Measurements from ENCODE around the gene MBTPS2.
"Not testable (repeated sequence)": the region's sequence is repeated elsewhere in the genome, so short reads cannot be mapped to it uniquely, and the experiment has no call there.

Gene MBTPS2

GRCh38 chrX:21856504-21856903 lies 17.1 kb downstream of the MBTPS2 start:
- DNase-seq (ENCODE audit: low read depth), result no peak

DNA sequence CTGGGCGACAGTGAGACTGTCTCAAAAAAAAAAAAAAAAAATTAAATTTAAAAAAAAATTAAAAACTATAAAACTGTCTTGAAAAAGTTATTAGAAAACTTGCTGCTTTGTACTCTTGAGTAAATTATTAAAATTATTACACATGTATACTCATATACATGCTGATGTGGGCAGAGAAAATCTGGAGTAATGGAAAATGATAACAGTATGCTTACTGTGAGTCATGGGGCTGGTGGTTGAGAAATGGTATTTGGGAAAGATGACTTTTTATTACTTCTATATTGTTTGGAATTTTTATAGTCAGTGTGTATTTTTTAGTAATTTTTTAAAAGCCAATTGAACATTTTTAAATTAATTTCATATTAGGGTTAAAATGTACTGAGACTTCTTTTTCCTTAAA lies 23.8 kb downstream of the MBTPS2 start:
- DNase-seq (ENCODE audit: low read depth), result no peak

DNA sequence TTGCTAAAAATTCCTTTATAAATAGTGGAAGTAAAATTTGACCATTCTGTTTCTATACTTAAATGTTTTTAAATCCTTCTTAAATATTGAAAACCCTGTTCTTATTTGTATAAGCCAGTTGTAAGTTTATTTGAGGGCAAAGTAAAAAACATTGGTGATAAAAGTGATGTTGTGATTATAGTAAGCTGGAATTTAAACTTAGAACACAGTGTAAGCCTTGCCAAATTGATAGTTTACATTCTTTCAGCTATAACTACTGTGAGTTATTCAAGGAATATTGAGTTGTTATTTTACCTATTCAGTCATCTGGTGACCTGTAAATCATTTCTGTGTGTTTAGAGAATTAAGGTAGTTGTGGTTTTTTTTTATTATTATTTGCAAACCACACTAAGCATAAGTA lies 26.0 kb downstream of the MBTPS2 start:
- DNase-seq (ENCODE audit: low read depth), result no peak

DNA sequence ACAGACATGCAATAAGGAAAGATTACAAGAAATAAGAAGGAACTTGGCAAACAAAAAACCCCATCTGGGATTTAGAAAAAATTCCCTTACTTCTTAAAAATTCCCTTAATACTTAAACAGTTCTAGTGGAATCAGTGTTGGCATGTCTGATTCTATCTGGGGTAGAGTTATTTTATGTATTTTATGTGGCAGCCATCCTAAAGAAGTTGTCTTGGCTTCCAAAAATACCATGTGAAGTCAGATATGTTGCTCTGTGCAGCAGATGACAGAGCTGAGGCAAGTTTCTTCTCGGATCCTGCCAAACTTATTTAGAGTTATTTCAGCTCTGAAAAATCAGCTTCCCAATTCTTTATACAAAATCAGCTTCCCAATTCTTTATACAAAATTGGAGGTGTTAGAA lies 31.1 kb downstream of the MBTPS2 start:
- no peak for DNase-seq (ENCODE audit: low read depth)

DNA sequence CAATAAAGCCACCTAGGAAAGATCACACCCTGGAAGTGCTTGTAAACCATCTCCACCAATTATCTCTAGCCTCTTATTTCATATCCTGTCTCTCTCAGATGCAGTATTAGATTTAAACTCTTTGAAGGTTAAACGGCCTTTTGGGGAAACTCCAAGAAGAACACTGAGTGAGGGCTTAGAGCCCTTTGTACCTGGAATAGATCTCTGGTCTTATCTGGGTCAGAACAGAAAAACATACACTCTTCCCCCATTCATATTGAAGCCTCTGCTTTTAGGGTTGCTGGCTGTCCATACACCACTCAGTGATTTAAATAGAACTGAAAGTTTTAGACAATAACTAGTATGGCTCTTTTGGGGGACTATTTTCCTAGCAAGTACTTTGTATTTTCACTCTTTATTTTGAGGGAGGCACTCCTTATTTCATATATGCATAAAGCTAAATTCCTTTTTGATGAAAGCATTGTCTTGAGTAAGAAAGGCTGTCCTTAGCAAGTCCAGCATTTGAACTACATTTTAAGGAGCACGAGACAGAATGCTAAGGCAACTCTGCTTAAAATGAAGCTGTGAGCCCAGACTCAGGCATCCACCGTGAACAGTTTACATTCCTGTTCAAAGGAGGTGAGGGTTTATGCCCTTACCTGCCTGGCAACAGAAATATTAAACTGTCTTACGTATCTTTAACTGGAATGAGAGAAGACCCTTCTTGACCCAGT lies 33.8 kb downstream of the MBTPS2 start:
- DNase-seq (ENCODE audit: low read depth), result no peak

DNA sequence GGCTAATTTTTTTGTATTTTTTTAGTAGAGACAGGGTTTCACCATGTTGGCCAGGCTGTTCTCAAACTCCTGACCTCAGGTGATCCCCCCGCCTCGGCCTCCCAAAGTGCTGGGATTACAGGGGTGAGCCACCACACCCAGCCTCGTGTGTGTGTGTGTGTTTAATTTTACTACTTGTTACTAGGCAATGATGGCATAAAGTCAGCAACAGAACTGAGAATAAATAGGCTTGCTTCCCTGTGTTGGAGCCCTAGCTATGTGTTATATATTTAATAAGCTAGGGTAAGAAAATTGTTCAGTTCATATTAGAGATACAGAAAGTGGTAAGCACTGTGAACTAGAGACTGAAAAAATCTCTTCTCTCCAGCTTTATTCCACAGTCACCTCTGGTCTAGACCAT lies 34.8 kb downstream of the MBTPS2 start:
- DNase-seq (ENCODE audit: low read depth), result not testable (repeated sequence)

DNA sequence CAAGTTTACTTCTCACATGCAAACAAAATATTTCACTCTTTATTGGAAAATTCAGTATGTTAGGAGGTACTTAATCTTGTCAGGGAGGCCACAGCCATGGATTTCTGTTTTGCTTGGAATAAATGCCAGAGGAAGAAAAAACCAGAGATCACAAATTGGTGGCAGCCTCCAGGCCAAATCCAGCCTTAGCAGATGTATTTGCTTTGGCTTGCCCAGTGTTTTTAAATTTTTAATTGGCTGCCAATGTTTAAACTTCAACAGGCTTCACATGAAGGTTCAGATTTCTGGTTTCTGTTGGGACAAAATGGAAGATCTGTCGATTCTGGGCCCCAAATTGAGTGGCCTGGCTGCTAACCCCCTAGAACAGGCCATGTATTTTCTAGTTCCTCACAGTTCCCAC lies 35.6 kb downstream of the MBTPS2 start:
- no peak for DNase-seq (ENCODE audit: low read depth)

GRCh38 chrX:21881881-21882574 lies 42.6 kb downstream of the MBTPS2 start:
- no peak for DNase-seq (ENCODE audit: low read depth)

GRCh38 chrX:21883258-21883657 lies 43.8 kb downstream of the MBTPS2 start:
- no peak for DNase-seq (ENCODE audit: low read depth)

- DNase-seq (ENCODE audit: low read depth), result no peak
Measured at GRCh38 chrX:21885568-21885967, 46.2 kb downstream of the MBTPS2 start.

GRCh38 chrX:21905313-21905712 lies 65.9 kb downstream of the MBTPS2 start:
- DNase-seq (ENCODE audit: low read depth), result no peak

- no peak for DNase-seq (ENCODE audit: low read depth)
Measured at GRCh38 chrX:21905953-21906352, 66.5 kb downstream of the MBTPS2 start.

DNA sequence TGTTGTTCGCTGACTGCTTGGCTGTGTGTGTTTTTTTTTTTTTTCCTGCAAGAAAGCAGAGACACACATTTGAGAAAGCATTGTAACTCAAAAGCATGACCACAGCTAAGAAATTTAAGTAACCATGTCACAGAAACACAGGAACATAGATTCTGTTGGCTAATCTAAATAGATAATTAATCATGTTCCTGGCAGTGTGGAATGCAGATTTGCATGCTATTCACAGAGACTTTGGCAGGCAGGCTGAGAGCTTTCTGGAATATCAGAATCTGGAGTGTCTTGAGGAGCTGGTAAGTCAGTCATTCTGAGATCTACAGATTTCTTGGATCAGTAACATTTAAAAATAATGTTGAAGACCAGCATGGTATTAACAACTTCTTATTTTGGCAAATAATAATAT lies 67.8 kb downstream of the MBTPS2 start:
- no peak for DNase-seq (ENCODE audit: low read depth)

DNA sequence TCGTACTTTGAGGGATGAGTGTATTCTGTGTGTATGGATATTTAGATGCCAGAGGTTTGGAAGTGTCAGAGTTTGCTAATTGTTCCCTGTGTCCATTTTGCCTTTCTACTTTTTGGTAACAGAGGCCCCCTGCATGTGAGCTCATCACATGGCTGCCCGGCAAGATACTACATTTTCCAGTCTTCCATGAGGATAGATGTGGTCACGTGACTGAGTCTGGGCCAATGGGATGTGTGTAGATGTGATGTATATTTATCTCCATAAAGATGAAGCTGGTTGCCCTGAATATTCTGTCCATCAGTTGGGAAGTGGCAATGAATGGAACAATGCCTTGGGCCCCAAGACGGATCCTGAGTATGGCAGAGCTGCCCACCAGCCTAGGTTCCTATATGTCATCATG lies 72.1 kb downstream of the MBTPS2 start:
- DNase-seq (ENCODE audit: low read depth), result no peak

DNA sequence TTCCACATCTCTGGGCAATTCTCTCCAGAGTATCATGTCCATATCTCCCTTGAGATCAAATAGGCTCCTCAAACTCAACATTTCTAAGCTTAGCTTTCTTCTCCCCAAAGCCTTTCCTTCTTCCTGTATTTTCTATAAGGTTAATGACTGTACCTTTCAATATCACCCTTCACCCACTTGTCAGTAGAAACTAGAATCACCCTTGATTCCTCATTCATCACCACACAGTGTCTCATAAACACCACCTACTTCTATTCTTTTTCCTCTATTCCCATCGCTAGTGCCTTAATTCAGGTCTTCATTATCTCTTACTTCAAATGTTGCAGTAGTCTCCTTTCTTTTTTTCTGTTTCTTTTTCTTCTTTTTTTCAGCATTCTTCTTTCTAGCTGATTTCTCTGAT lies 72.8 kb downstream of the MBTPS2 start:
- no peak for DNase-seq (ENCODE audit: low read depth)

GRCh38 chrX:21912989-21913388 lies 73.6 kb downstream of the MBTPS2 start:
- no peak for DNase-seq (ENCODE audit: low read depth)

- DNase-seq (ENCODE audit: low read depth), result no peak
Measured at GRCh38 chrX:21926116-21926515, 86.7 kb downstream of the MBTPS2 start.

DNA sequence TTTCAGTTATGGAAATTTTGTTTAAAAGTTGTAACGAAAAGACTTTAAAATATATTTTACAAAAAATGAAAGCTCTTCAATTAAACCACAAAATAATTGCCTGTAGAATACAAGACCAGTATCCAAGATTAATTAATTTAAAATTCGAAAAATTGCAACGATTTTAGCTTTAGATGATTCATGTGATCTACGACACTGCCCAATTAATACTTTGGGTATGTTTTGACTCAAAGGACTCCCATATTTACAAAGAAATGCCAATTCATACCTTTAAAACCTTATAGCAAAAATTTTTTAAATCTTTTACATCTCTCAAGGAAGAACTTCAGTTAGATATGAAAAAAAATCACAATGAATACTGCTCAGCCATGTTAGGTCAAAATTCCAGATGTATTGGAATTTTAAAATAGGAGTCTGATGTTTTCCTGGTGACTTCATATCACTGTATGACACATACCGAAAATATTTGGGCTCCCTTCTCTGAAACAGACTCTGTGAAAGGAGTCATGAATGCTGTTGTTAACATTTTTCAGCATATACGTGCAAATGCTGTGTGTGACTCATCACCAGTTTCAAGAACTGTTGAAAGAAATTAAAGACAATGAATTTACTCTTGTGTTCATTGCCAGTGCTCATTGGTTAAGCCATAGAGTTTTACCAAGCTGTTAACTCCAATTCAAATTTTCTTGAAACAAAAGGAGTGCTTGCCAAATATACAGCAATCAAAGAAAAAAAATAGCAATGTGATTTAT lies 87.3 kb downstream of the MBTPS2 start:
- no peak for DNase-seq (ENCODE audit: low read depth)

DNA sequence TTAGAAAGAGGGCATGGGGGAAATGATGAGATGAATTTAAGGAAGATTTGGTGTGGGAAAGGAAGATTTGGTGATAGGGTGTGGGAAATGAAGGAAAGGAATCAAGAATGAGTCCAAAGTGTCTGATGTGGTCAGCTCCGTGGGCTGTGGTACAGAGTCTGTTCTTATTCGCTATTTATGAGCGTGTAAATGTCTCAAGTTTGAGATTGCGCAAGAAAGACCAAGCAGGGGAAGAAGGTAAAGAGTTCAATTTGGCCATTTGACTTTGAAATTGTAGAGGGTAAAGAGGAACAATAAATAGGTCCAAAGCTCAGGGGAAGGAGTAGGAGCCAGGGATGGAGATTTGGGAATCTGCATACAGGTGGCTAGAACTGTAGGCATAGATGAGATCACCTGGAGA lies 89.8 kb downstream of the MBTPS2 start:
- no peak for DNase-seq (ENCODE audit: low read depth)

DNA sequence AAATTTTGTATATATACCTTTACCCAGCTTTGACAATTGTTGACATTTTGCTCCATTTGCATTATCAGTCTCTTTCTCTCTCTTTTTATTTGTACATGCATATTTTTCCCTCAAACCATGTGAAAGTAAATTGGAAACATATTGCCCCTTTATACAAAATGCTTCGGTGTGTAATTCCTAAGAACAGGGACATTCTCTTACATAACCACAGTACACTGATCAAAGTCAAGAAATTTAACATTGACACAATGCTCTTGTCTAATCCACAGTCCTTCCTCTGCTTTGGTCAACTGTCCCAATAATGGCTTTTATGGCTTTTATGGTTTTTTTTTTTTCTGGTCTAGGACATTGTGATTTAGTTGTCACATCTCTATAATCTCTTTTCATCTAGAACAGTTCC lies 91.6 kb downstream of the MBTPS2 start:
- DNase-seq (ENCODE audit: low read depth), result no peak

DNA sequence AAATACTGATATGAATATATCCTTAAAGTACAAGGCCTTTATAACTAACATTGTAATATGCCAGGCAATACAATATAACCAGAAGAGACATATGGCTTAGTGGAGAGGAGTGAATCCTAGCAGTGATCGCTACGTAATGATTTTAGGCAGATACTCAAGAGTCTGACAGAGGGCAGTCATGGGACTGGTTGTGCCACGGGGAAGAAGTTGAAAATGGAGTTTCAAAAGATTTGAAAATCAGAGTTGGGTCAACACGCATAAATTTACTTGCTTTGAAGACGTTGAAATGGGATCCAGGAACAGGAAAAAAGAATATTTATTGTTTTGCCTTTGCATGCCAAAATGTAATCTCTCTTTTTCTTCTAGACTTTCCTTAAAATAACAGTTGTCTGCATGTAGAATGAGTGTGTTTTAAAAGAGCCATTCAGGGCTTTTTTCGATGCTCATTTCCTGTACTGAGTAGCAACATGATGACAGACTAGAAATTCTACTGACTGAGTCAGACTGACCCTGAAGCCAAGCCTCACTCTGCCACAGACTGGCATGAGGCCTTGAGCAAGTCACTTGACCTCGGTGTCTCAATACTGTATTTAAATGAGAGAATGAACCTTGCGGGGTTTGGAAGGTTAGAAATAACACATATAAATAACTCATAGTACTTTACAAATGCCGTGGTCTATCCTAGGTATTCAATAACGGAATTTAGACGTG lies 93.0 kb downstream of the MBTPS2 start:
- no peak for DNase-seq (ENCODE audit: low read depth)

GRCh38 chrX:21933077-21933476 lies 93.7 kb downstream of the MBTPS2 start:
- DNase-seq (ENCODE audit: low read depth), result no peak

GRCh38 chrX:21934414-21934813 lies 95.0 kb downstream of the MBTPS2 start:
- no peak for DNase-seq (ENCODE audit: low read depth)
